Measurements from ENCODE around the gene DAGLA. TPM values are rescaled to one million over a fixed set of nuclear protein-coding genes. Genes with fewer than 3 reads are reported as not detected.
"Not testable (repeated sequence)": the region's sequence is repeated elsewhere in the genome, so short reads cannot be mapped to it uniquely, and the experiment has no call there.

The DAGLA gene
- total and polyA plus RNA-seq, 2 donors from 2014 or later: 1.4 to 3.9 TPM

DNA sequence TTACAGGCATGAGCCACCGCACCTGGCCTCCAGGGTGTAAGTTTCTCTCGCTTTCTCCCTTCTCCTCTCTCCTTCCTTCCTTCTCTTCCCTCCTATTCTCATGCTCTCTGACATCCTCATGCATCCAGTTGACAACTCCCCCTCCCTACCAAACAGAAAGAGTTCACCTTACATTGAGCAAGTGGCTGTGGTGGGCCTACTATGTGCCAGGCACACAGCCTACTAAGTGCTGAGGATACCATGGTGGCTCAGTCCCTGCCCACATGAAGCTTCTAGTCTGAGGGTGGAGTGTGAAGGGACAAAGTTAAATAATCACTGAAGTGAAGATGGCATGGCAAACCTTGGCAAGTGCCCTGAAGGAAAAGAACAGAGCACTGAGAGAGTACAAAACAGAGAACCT lies 9.6 kb upstream of the DAGLA start:
- no peaks in the 10 kb centered on the region for H3K9me3 ChIP-seq (ENCODE audit: control insufficient read depth in 2 of 3, insufficient read depth in 1 of 3, low read length in 3 of 3)
- FAIRE-seq (no peak), DNase-seq (no peak)
- no peaks in the 10 kb centered on the region for H3K4me1 ChIP-seq (ENCODE audit: control insufficient read depth in 2 of 3, insufficient read depth in 2 of 3, low read depth in 1 of 3, low read length in 3 of 3)
- H3K36me3 ChIP-seq (ENCODE audit: control insufficient read depth in 2 of 3, insufficient read depth in 3 of 3, low read length in 3 of 3): no peaks in the 10 kb centered on the region
- intact Hi-C loops (cut with DNase I): no loop called here
- no peak overlapping the region for H3K4me3 ChIP-seq (ENCODE audit: low read length in 3 of 3)
- H3K27ac ChIP-seq (ENCODE audit: low read depth in 2 of 2, low read length in 2 of 2): no peak overlapping the region
- TF ChIP-seq, protein P1, sequence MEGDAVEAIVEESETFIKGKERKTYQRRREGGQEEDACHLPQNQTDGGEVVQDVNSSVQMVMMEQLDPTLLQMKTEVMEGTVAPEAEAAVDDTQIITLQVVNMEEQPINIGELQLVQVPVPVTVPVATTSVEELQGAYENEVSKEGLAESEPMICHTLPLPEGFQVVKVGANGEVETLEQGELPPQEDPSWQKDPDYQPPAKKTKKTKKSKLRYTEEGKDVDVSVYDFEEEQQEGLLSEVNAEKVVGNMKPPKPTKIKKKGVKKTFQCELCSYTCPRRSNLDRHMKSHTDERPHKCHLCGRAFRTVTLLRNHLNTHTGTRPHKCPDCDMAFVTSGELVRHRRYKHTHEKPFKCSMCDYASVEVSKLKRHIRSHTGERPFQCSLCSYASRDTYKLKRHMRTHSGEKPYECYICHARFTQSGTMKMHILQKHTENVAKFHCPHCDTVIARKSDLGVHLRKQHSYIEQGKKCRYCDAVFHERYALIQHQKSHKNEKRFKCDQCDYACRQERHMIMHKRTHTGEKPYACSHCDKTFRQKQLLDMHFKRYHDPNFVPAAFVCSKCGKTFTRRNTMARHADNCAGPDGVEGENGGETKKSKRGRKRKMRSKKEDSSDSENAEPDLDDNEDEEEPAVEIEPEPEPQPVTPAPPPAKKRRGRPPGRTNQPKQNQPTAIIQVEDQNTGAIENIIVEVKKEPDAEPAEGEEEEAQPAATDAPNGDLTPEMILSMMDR (IDR thresholded peaks at IDR 0.05; ENCODE audit: borderline replicate concordance, extremely low read depth, insufficient read depth): no peak
- H3K27me3 ChIP-seq (ENCODE audit: control insufficient read depth, insufficient read depth, low read length): no peaks in the 10 kb centered on the region
- H3K9ac ChIP-seq (ENCODE audit: low read length in 3 of 3): no peak overlapping the region

DNA sequence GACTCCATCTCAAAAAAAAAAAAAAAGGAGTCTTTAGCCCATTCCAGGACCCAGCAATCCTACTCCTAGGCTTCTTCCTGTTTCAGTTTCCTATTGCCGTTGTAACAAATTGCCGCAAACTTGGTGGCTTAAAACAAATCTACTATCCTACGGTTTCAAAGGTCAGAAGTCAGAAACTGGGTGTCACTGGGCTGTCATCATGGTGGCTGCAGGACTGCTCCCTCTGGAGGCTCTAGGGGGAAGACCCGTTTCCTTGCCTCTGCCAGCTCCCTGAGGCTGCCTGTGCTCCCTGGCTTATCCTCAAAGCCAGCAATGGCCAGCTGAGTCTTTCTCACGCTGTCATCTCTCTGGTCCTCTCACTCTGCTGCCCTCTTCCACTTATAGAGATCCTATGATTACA lies 8.7 kb upstream of the DAGLA start:
- DNase-seq (no peak), FAIRE-seq (no peak)
- intact Hi-C loops (cut with DNase I): no loop called here
- no peak overlapping the region for H3K4me3 ChIP-seq (ENCODE audit: low read length in 3 of 3)
- H3K9me3 ChIP-seq (ENCODE audit: control insufficient read depth in 2 of 3, insufficient read depth in 1 of 3, low read length in 3 of 3): no peaks in the 10 kb centered on the region
- H3K27me3 ChIP-seq (ENCODE audit: control insufficient read depth, insufficient read depth, low read length): no peaks in the 10 kb centered on the region
- no peak overlapping the region for H3K9ac ChIP-seq (ENCODE audit: low read length in 3 of 3)
- no peaks in the 10 kb centered on the region for H3K36me3 ChIP-seq (ENCODE audit: control insufficient read depth in 2 of 3, insufficient read depth in 3 of 3, low read length in 3 of 3)
- TF ChIP-seq, protein P1 (IDR thresholded peaks at IDR 0.05; ENCODE audit: borderline replicate concordance, extremely low read depth, insufficient read depth): no peak
- no peaks in the 10 kb centered on the region for H3K4me1 ChIP-seq (ENCODE audit: control insufficient read depth in 2 of 3, insufficient read depth in 2 of 3, low read depth in 1 of 3, low read length in 3 of 3)
- no peak overlapping the region for H3K27ac ChIP-seq (ENCODE audit: low read depth in 2 of 2, low read length in 2 of 2)

DNA sequence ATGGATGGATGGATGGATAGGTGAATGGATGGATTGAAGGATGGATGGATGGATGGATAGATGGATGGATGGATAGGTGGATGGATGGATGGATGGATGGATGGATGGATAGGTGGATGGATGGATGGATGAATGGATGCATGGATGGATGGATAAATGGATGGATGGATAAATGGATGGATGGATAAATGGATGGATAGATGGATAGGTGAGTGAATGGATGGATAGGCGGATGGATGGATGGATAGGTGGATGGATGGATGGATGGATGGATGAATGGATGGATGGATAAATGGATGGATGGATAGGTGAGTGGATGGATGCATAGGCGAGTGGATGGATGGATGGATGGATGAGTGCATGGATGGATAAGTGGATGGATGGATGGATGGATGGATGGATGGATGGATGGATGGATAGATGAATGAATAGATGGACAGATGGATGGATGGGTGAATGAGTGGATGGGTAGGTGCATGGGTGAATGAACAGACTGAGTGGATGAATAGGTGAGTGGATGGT lies 6.2 kb upstream of the DAGLA start:
- H3K9ac ChIP-seq (ENCODE audit: low read length in 3 of 3); H3K9me3 ChIP-seq (ENCODE audit: control insufficient read depth in 2 of 3, insufficient read depth in 1 of 3, low read length in 3 of 3); H3K36me3 ChIP-seq (ENCODE audit: control insufficient read depth in 2 of 3, insufficient read depth in 3 of 3, low read length in 3 of 3); H3K4me3 ChIP-seq (ENCODE audit: low read length in 3 of 3); intact Hi-C loops (cut with DNase I); H3K27ac ChIP-seq (ENCODE audit: low read depth in 2 of 2, low read length in 2 of 2); FAIRE-seq; H3K4me1 ChIP-seq (ENCODE audit: control insufficient read depth in 2 of 3, insufficient read depth in 2 of 3, low read depth in 1 of 3, low read length in 3 of 3); H3K27me3 ChIP-seq (ENCODE audit: control insufficient read depth, insufficient read depth, low read length); DNase-seq: not testable (repeated sequence)

DNA sequence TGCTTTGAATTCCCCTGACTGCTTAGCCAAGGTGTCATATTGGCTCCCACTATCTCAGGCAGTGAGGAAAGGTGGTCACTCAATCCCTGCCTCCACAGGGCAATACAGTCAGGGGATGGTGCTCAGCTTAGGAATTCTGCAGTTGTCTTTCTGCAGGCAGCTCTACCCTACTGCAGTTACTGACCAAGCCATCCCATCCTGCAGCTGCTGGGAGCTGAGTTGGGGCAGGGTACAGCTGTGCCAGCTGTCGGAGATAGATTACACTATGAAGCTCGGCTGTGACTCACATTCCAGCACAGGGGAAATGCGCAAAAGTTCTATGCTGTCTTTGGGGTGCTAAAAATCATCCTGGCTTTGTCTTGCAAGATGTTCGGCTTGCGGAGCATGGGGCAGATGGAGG lies 4.4 kb upstream of the DAGLA start:
- Histone ChIP-seq H3K9me3 (ENCODE audit: control insufficient read depth in 2 of 3, insufficient read depth in 1 of 3, low read length in 3 of 3) (no peaks in the 10 kb centered on the region), H3K9ac (ENCODE audit: low read length in 3 of 3) (no peak overlapping the region), H3K27me3 (ENCODE audit: control insufficient read depth, insufficient read depth, low read length) (no peaks in the 10 kb centered on the region), H3K27ac (ENCODE audit: low read depth in 2 of 2, low read length in 2 of 2) (no peak overlapping the region), H3K4me3 (ENCODE audit: low read length in 3 of 3) (no peak overlapping the region), H3K36me3 (ENCODE audit: control insufficient read depth in 2 of 3, insufficient read depth in 3 of 3, low read length in 3 of 3) (no peaks in the 10 kb centered on the region), H3K4me1 (ENCODE audit: control insufficient read depth in 2 of 3, insufficient read depth in 2 of 3, low read depth in 1 of 3, low read length in 3 of 3) (peaks cover 0 to 7% (median 0%) of the 10 kb centered on the region in 3 donors)
- intact Hi-C loops (cut with DNase I): no loop called here
- FAIRE-seq: no peak
- DNase-seq: no peak
- TF ChIP-seq, protein P1 (IDR thresholded peaks at IDR 0.05; ENCODE audit: borderline replicate concordance, extremely low read depth, insufficient read depth): no peak

Data from kidney (tissue), 14 donors.